SK-N-SH (cell line): Measurements from ENCODE around the gene ANKRD60. TPM values are rescaled to one million over a fixed set of nuclear protein-coding genes. Genes with fewer than 3 reads are reported as not detected.

ENCODE experiments used
- polyA plus RNA-seq, 3 experiments: library from polyadenylated mRNA; depleted of rRNA; stranded (reverse); fragments of >200 nt; gene quantifications; 2 replicates each; pipeline ENCODE4 v1.2.3, GENCODE V29; 2012

The ANKRD60 gene
- polyA plus RNA-seq, 1 of the 3 experiments (the other 2 are of a cell fraction): not detected

Other genes starting within 250 kb of the ANKRD60 start
- gene RAB22A, start 81.1 kb upstream of the ANKRD60 start, polyA plus RNA-seq (2012; rRNA removed): 10.7 and 12.7 TPM in 2 replicates
- 16.8 and 16.9 TPM in 2 replicates for gene VAPB, start 160.6 kb upstream of the ANKRD60 start, polyA plus RNA-seq (2012; rRNA removed)